ENCODE results near the gene TNIP1. TPM values are rescaled to one million over a fixed set of nuclear protein-coding genes. Genes with fewer than 3 reads are reported as not detected.

TNIP1 gene
- total RNA-seq, 1 experiment from 2014 or later: 65.7 TPM

GRCh38 chr5:151065609-151066008, 15.2 kb downstream of the TNIP1 start:
- no peak overlapping the region for H3K4me3 Mint-ChIP-seq (ENCODE audit: unreplicated experiment)
- no peaks in the 10 kb centered on the region for H3K4me1 ChIP-seq
- no TSS peak for BruUV-seq (replicated peaks)
- ChIA-PET CTCF (no interaction called here), POLR2A (no interaction called here)
- H3K36me3 Mint-ChIP-seq (ENCODE audit: insufficient read depth, unreplicated experiment): peaks cover 14% of the 10 kb centered on the region
- H3K36me3 ChIP-seq (ENCODE audit: control insufficient read depth, insufficient read depth, low read length): peaks cover 6% of the 10 kb centered on the region
- no peak for TF ChIP-seq CTCF (IDR thresholded peaks at IDR 0.05; ENCODE audit: insufficient read depth in 1 of 2, low read depth in 1 of 2, low read length in 1 of 2, severe bottlenecking in 1 of 2, unreplicated experiment in 1 of 2)
- no peaks in the 10 kb centered on the region for H3K9me3 Mint-ChIP-seq (ENCODE audit: unreplicated experiment)
- no peak overlapping the region for H3K27ac Mint-ChIP-seq (ENCODE audit: unreplicated experiment)
- peaks cover 6% of the 10 kb centered on the region for H3K4me1 Mint-ChIP-seq (ENCODE audit: low read depth, unreplicated experiment)
- intact Hi-C loops (cut with micrococcal nuclease; ENCODE audit: unreplicated experiment): no loop called here
- no peaks in the 10 kb centered on the region for H3K27me3 Mint-ChIP-seq (ENCODE audit: insufficient read depth, unreplicated experiment)
- no peaks in the 10 kb centered on the region for H3K9me3 ChIP-seq
- no peak for DNase-seq
- no peak overlapping the region for H3K4me3 ChIP-seq (ENCODE audit: low read depth, low read length)
- no peaks in the 10 kb centered on the region for H3K27me3 ChIP-seq (replicated peaks; ENCODE audit: control insufficient read depth, insufficient read depth, low read length)

- Mint-ChIP-seq H3K27me3 (ENCODE audit: insufficient read depth, unreplicated experiment) (no peaks in the 10 kb centered on the region), H3K27ac (ENCODE audit: unreplicated experiment) (no peak overlapping the region), H3K4me1 (ENCODE audit: low read depth, unreplicated experiment) (peaks cover 6% of the 10 kb centered on the region), H3K36me3 (ENCODE audit: insufficient read depth, unreplicated experiment) (peaks cover 14% of the 10 kb centered on the region), H3K9me3 (ENCODE audit: unreplicated experiment) (no peaks in the 10 kb centered on the region), H3K4me3 (ENCODE audit: unreplicated experiment) (no peak overlapping the region)
- Histone ChIP-seq H3K4me3 (ENCODE audit: low read depth, low read length) (no peak overlapping the region), H3K9me3 (no peaks in the 10 kb centered on the region), H3K4me1 (no peaks in the 10 kb centered on the region), H3K36me3 (ENCODE audit: control insufficient read depth, insufficient read depth, low read length) (peaks cover 3% of the 10 kb centered on the region), H3K27me3 (replicated peaks; ENCODE audit: control insufficient read depth, insufficient read depth, low read length) (no peaks in the 10 kb centered on the region)
- intact Hi-C loops (cut with micrococcal nuclease; ENCODE audit: unreplicated experiment): loop anchor here (5.0 kb wide), 1 partner anchor 167 kb away; no protein-coding TSS in a partner anchor
- ChIA-PET POLR2A (no interaction called here), CTCF (no interaction called here)
- no peak for DNase-seq
- TF ChIP-seq CTCF (IDR thresholded peaks at IDR 0.05; ENCODE audit: insufficient read depth in 1 of 2, low read depth in 1 of 2, low read length in 1 of 2, severe bottlenecking in 1 of 2, unreplicated experiment in 1 of 2): no peak
- no TSS peak for BruUV-seq (replicated peaks)
Observed at GRCh38 chr5:151064916-151065499, 15.8 kb downstream of the TNIP1 start.

- ChIA-PET POLR2A (interaction anchor here (0.7 kb wide), 1 partner anchor 11 kb away, joined by 3 read pairs; no protein-coding TSS in a partner anchor), CTCF (no interaction called here)
- peaks cover 18% of the 10 kb centered on the region for H3K36me3 Mint-ChIP-seq (ENCODE audit: insufficient read depth, unreplicated experiment)
- H3K4me3 ChIP-seq (ENCODE audit: low read depth, low read length): no peak overlapping the region
- no peak overlapping the region for H3K4me3 Mint-ChIP-seq (ENCODE audit: unreplicated experiment)
- intact Hi-C loops (cut with micrococcal nuclease; ENCODE audit: unreplicated experiment): loop anchor here (5.0 kb wide), 1 partner anchor 169 kb away; no protein-coding TSS in a partner anchor
- no peaks in the 10 kb centered on the region for H3K9me3 ChIP-seq
- H3K4me1 ChIP-seq: no peaks in the 10 kb centered on the region
- no peak for DNase-seq
- peaks cover 3% of the 10 kb centered on the region for H3K36me3 ChIP-seq (ENCODE audit: control insufficient read depth, insufficient read depth, low read length)
- H3K4me1 Mint-ChIP-seq (ENCODE audit: low read depth, unreplicated experiment): peaks cover 6% of the 10 kb centered on the region
- no peaks in the 10 kb centered on the region for H3K9me3 Mint-ChIP-seq (ENCODE audit: unreplicated experiment)
- no peaks in the 10 kb centered on the region for H3K27me3 ChIP-seq (replicated peaks; ENCODE audit: control insufficient read depth, insufficient read depth, low read length)
- no peaks in the 10 kb centered on the region for H3K27me3 Mint-ChIP-seq (ENCODE audit: insufficient read depth, unreplicated experiment)
- TF ChIP-seq CTCF (IDR thresholded peaks at IDR 0.05; ENCODE audit: insufficient read depth in 1 of 2, low read depth in 1 of 2, low read length in 1 of 2, severe bottlenecking in 1 of 2, unreplicated experiment in 1 of 2): no peak
- no peak overlapping the region for H3K27ac Mint-ChIP-seq (ENCODE audit: unreplicated experiment)
- BruUV-seq (replicated peaks): no TSS peak
Observed at GRCh38 chr5:151063142-151063989, 17.5 kb downstream of the TNIP1 start.

Data from Caco-2 (cell line).